PC-3 (cell line): ENCODE measurements around the gene STXBP6. TPM values are rescaled to one million over a fixed set of nuclear protein-coding genes. Genes with fewer than 3 reads are reported as not detected.

ENCODE experiments used
- ATAC-seq: fragments of 200-7000 bp; cut with Tn5 transposase; 2 replicates; pipeline ENCODE4 v1.9.1; 2020; ENCODE audit warnings: mild to moderate bottlenecking, moderate library complexity
- BruUV-seq: library from RNA; stranded (reverse); fragments of 400-500 nt; replicated peaks from 2 replicates; lab custom pipeline; 2021; lab: Mats Ljungman, UMichigan
- CTCF ChIA-PET: fragments of 300-600 bp; sonication (Branson Sonifier 250); formaldehyde crosslinking; loops from one replicate; lab custom pipeline; 2022; ENCODE audit warnings: antibody characterized with exemption; lab: Charles Lee
- POLR2A ChIA-PET: fragments of 300-600 bp; sonication (Branson Sonifier 250); formaldehyde crosslinking; loops from one replicate; lab custom pipeline; 2022; ENCODE audit warnings: antibody characterized with exemption; ENCODE audit not compliant: unreplicated experiment; lab: Charles Lee
- DNase-seq: peaks from one replicate; pipeline ENCODE4 v3.0.0-alpha.2; 2015
- H2AFZ ChIP-seq: fragments of 300-600 bp; sonication (generic); 2 replicates; pipeline ENCODE4 v1.6.0; 2016; ENCODE audit warnings: antibody characterized with exemption, low read length
- H3F3A ChIP-seq: fragments of 300-600 bp; sonication (generic); one replicate; pipeline ENCODE4 v1.6.0; 2017; ENCODE audit warnings: antibody characterized with exemption, low read length, control low read depth, mild to moderate bottlenecking; ENCODE audit not compliant: unreplicated experiment
- H3K27ac ChIP-seq: fragments of 300-600 bp; sonication (generic); 2 replicates; pipeline ENCODE4 v1.5.1; 2016; ENCODE audit warnings: mild to moderate bottlenecking, low read length
- H3K27me3 ChIP-seq: fragments of 300-600 bp; sonication (generic); 2 replicates; pipeline ENCODE4 v1.6.1; 2016; ENCODE audit warnings: low read length, mixed read lengths
- H3K36me3 ChIP-seq: fragments of 300-600 bp; sonication (generic); 2 replicates; pipeline ENCODE4 v1.6.1; 2016; ENCODE audit warnings: low read depth, mixed run types, low read length, mixed read lengths
- H3K4me1 ChIP-seq: fragments of 300-600 bp; sonication (generic); 2 replicates; pipeline ENCODE4 v1.5.1; 2016; ENCODE audit warnings: low read length; ENCODE audit not compliant: insufficient read depth
- H3K4me2 ChIP-seq: fragments of 300-600 bp; sonication (generic); 2 replicates; pipeline ENCODE4 v1.6.0; 2016; ENCODE audit warnings: low read length
- H3K4me3 ChIP-seq: fragments of 300-600 bp; sonication (generic); 2 replicates; pipeline ENCODE4 v1.5.1; 2016; ENCODE audit warnings: mild to moderate bottlenecking, low read length, mixed read lengths
- H3K79me2 ChIP-seq: fragments of 300-600 bp; sonication (generic); 2 replicates; pipeline ENCODE4 v1.6.1; 2017; ENCODE audit warnings: low read length, mixed read lengths
- H3K9ac ChIP-seq: fragments of 300-600 bp; sonication (generic); 2 replicates; pipeline ENCODE4 v1.6.0; 2016; ENCODE audit warnings: mild to moderate bottlenecking, low read length
- H3K9me2 ChIP-seq: fragments of 300-600 bp; sonication (generic); replicated peaks from 2 replicates; pipeline ENCODE4 v1.6.1; 2016; ENCODE audit warnings: mixed run types, low read length, mixed read lengths
- H3K9me3 ChIP-seq: fragments of 300-600 bp; sonication (generic); 2 replicates; pipeline ENCODE4 v1.6.1; 2016; ENCODE audit warnings: low read length, mixed read lengths
- H4K20me1 ChIP-seq: fragments of 300-600 bp; sonication (generic); 2 replicates; pipeline ENCODE4 v1.6.1; 2016; ENCODE audit warnings: low read length, mixed read lengths
- EZH2 ChIP-seq: fragments of 300-600 bp; sonication (generic); IDR thresholded peaks from one replicate; pipeline ENCODE4 v1.6.1; 2017; ENCODE audit warnings: antibody characterized with exemption, mild to moderate bottlenecking, low read length; ENCODE audit not compliant: unreplicated experiment
- EZH2phosphoT487 ChIP-seq: fragments of 300-600 bp; sonication (generic); IDR thresholded peaks from 2 replicates; pipeline ENCODE4 v1.6.1; 2018; ENCODE audit warnings: mild to moderate bottlenecking, antibody characterized with exemption, low read length, borderline replicate concordance
- intact Hi-C: fragments of 100-400 bp; cut with micrococcal nuclease; formaldehyde crosslinking; loops from 2 replicates; pipeline ENCODE4 v1.9.0; 2023
- total RNA-seq: library from RNA; depleted of rRNA; stranded (reverse); fragments of >200 nt; gene quantifications from 2 replicates; pipeline ENCODE4 v1.2.3, GENCODE V29; 2014
- TF ChIP-seq, protein P1 (sequence below): fragments of 300-600 bp; sonication (generic); conservative IDR thresholded peaks from 2 replicates; pipeline ENCODE4 v1.5.1; 2017; ENCODE audit warnings: antibody characterized with exemption, low read depth, mild to moderate bottlenecking, low read length

STXBP6 gene
- total RNA-seq, 1 experiment from 2014 or later: 0.40 TPM

DNA sequence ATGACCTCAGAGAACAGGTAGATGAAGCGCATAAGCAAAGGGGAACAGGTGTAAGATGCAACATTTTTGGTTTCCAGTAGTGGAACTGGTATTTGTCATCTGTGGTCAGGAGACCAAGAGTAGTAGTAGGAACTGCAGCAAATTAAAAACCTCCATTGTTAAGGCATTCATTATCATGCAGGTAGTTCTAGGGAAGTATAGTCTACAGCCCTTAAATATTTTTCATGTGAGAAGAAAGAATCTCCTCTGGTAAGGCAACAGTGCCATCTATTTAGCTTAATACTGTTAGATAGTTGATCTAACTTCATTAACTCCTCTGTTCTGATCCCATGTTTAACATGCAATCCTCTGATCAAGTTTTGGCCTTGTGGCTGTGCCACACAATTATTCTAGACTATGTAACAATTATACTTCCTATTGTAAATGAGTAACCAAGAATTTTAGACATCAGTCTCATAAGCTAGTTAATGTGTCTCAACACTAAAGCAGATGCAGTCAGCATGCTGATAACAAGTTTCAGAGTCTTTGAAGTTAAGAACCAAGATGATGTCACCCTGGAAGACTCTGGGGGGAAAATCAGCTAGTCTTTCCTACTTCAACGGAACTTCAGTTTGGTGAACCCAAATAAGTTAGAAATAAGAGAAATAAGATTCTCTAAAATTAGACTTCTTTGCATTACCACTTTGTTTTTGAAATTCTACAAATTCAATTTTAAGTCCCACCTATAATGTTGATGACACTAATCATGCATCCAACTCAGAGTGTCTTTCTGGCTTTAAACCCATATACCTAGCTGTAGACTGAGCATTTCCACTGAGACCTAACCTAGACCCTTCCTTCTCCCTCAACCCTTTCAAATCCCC lies 70.9 kb downstream of the STXBP6 start:
- H3K4me2 ChIP-seq: no peak overlapping the region
- no peak for TF ChIP-seq EZH2
- TF ChIP-seq, protein P1, sequence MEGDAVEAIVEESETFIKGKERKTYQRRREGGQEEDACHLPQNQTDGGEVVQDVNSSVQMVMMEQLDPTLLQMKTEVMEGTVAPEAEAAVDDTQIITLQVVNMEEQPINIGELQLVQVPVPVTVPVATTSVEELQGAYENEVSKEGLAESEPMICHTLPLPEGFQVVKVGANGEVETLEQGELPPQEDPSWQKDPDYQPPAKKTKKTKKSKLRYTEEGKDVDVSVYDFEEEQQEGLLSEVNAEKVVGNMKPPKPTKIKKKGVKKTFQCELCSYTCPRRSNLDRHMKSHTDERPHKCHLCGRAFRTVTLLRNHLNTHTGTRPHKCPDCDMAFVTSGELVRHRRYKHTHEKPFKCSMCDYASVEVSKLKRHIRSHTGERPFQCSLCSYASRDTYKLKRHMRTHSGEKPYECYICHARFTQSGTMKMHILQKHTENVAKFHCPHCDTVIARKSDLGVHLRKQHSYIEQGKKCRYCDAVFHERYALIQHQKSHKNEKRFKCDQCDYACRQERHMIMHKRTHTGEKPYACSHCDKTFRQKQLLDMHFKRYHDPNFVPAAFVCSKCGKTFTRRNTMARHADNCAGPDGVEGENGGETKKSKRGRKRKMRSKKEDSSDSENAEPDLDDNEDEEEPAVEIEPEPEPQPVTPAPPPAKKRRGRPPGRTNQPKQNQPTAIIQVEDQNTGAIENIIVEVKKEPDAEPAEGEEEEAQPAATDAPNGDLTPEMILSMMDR: no peak
- no peak for TF ChIP-seq EZH2phosphoT487
- DNase-seq (no peak), ATAC-seq (no peak)
- H3K36me3 ChIP-seq: no peaks in the 10 kb centered on the region
- H3K79me2 ChIP-seq: no peaks in the 10 kb centered on the region
- no peaks in the 10 kb centered on the region for H3K9me2 ChIP-seq
- intact Hi-C loops: no loop called here
- H3K4me1 ChIP-seq: no peaks in the 10 kb centered on the region
- ChIA-PET POLR2A (no interaction called here), CTCF (no interaction called here)
- no peak overlapping the region for H2AFZ ChIP-seq
- H3K4me3 ChIP-seq: no peak overlapping the region
- no peaks in the 10 kb centered on the region for H3K27me3 ChIP-seq
- no peaks in the 10 kb centered on the region for H3F3A ChIP-seq
- BruUV-seq: no TSS peak
- 0 out of 2 replicates have a peak, but pooled peaks cover 4% of the 10 kb centered on the region for H3K9me3 ChIP-seq
- H4K20me1 ChIP-seq: no peaks in the 10 kb centered on the region
- no peak overlapping the region for H3K9ac ChIP-seq
- H3K27ac ChIP-seq: no peak overlapping the region

DNA sequence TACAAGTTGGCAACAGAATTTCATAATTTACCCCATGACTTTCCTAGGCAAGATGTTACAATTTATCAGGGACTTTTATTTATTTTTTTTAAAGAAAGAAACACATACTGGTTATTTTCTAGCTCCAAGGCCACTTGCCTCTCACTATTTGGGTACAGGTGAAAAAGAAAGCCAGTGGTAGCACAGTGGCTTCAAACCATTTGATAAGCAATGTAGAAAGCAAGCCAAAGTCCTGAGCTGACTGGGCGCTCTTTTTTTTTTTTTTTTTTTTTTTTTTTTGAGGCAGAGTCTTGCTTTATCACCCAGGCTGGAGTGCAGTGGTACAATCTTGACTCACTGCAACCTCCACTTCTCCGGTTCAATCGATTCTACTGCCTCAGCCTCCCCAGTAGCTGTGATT lies 73.3 kb downstream of the STXBP6 start:
- no peak overlapping the region for H3K9ac ChIP-seq
- no peaks in the 10 kb centered on the region for H3K4me1 ChIP-seq
- BruUV-seq: no TSS peak
- H3K9me3 ChIP-seq: 0 out of 2 replicates have a peak, but pooled peaks cover 4% of the 10 kb centered on the region
- CTCF ChIA-PET: no interaction called here
- no peaks in the 10 kb centered on the region for H3K36me3 ChIP-seq
- DNase-seq: no peak
- H4K20me1 ChIP-seq: no peaks in the 10 kb centered on the region
- no peak overlapping the region for H3K4me3 ChIP-seq
- no peak overlapping the region for H3K4me2 ChIP-seq
- no peaks in the 10 kb centered on the region for H3K9me2 ChIP-seq
- TF ChIP-seq EZH2phosphoT487 (no peak), EZH2 (no peak)
- TF ChIP-seq, protein P1: no peak
- no peaks in the 10 kb centered on the region for H3F3A ChIP-seq
- ATAC-seq: no peak
- POLR2A ChIA-PET: no interaction called here
- H3K27ac ChIP-seq: no peak overlapping the region
- no peaks in the 10 kb centered on the region for H3K79me2 ChIP-seq
- H3K27me3 ChIP-seq: no peaks in the 10 kb centered on the region
- H2AFZ ChIP-seq: no peak overlapping the region
- intact Hi-C loops: no loop called here

DNA sequence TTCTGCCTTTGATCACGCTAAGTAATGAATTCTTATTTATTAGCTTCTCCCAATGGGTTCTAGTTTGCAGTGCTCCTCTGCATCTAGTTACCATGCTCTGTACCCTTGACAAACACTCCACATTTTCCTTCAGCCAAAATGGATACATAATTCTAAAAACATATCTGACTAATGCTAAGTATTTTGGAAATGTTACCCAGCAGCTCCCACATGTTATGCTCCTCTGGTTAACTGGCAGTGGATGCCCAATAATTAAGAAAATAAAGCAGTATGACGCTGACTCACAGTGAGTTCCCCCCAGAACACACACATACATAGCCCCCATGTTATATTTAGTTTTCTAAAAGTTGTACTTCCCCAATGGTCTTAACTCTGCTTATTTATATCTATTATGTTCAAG lies 74.6 kb downstream of the STXBP6 start:
- no peak for ATAC-seq
- Histone ChIP-seq H3K36me3 (no peaks in the 10 kb centered on the region), H3K4me3 (no peak overlapping the region), H4K20me1 (no peaks in the 10 kb centered on the region), H3K9ac (no peak overlapping the region), H3F3A (no peaks in the 10 kb centered on the region), H3K4me2 (no peak overlapping the region), H3K9me3 (0 out of 2 replicates have a peak, but pooled peaks cover 4% of the 10 kb centered on the region), H3K79me2 (no peaks in the 10 kb centered on the region), H2AFZ (no peak overlapping the region), H3K9me2 (no peaks in the 10 kb centered on the region), H3K27me3 (no peaks in the 10 kb centered on the region), H3K4me1 (no peaks in the 10 kb centered on the region), H3K27ac (no peak overlapping the region)
- TF ChIP-seq, protein P1: no peak
- TF ChIP-seq EZH2phosphoT487 (no peak), EZH2 (no peak)
- ChIA-PET CTCF (no interaction called here), POLR2A (no interaction called here)
- intact Hi-C loops: no loop called here
- no TSS peak for BruUV-seq
- no peak for DNase-seq
